ENCODE data around the gene CHSY1. TPM values are rescaled to one million over a fixed set of nuclear protein-coding genes. Genes with fewer than 3 reads are reported as not detected.

CHSY1 gene
- polyA plus RNA-seq, 1 donor from 2014 or later: 16.1 TPM

DNA sequence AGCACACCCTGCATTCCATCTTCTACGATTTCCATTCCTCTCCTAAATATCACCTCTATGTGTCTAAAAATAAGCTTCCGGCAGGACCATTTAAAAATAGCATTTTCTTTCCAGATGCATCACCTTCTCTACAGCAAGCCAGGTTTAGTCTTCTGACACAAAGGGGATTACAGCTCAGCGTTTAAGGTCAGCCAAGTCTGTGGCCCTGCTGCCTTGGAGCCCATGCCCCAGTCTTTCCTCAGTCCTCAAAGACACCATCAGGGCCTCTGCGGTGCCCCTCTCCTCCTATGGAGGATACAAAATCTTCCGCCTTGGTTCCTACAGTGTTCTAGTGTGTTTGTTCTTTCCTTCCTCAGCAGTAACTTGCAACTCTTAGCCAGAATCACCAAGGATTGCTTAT is 21.7 kb upstream of the CHSY1 start:
- Histone ChIP-seq H3K9me3 (ENCODE audit: low read length) (no peaks in the 10 kb centered on the region), H3K9me2 (ENCODE audit: insufficient read depth, low read length) (no peaks in the 10 kb centered on the region), H3K4me3 (ENCODE audit: low read length) (no peak overlapping the region), H3K9ac (ENCODE audit: low read length) (no peak overlapping the region), H4K20me1 (ENCODE audit: insufficient read depth) (no peaks in the 10 kb centered on the region), H2AFZ (ENCODE audit: low read depth, low read length) (no peak overlapping the region), H3K27me3 (ENCODE audit: insufficient read depth, low read depth, low read length) (no peaks in the 10 kb centered on the region), H3K27ac (ENCODE audit: low read length) (no peak overlapping the region), H3K4me2 (ENCODE audit: low read length) (no peak overlapping the region), H3F3A (ENCODE audit: insufficient read depth, low read length, poor library complexity, severe bottlenecking) (no peaks in the 10 kb centered on the region), H3K36me3 (ENCODE audit: insufficient read depth, low read length) (no peaks in the 10 kb centered on the region), H3K79me2 (replicated peaks; ENCODE audit: insufficient read depth, low read length) (peaks cover 17% of the 10 kb centered on the region)
- TF ChIP-seq, protein P1, sequence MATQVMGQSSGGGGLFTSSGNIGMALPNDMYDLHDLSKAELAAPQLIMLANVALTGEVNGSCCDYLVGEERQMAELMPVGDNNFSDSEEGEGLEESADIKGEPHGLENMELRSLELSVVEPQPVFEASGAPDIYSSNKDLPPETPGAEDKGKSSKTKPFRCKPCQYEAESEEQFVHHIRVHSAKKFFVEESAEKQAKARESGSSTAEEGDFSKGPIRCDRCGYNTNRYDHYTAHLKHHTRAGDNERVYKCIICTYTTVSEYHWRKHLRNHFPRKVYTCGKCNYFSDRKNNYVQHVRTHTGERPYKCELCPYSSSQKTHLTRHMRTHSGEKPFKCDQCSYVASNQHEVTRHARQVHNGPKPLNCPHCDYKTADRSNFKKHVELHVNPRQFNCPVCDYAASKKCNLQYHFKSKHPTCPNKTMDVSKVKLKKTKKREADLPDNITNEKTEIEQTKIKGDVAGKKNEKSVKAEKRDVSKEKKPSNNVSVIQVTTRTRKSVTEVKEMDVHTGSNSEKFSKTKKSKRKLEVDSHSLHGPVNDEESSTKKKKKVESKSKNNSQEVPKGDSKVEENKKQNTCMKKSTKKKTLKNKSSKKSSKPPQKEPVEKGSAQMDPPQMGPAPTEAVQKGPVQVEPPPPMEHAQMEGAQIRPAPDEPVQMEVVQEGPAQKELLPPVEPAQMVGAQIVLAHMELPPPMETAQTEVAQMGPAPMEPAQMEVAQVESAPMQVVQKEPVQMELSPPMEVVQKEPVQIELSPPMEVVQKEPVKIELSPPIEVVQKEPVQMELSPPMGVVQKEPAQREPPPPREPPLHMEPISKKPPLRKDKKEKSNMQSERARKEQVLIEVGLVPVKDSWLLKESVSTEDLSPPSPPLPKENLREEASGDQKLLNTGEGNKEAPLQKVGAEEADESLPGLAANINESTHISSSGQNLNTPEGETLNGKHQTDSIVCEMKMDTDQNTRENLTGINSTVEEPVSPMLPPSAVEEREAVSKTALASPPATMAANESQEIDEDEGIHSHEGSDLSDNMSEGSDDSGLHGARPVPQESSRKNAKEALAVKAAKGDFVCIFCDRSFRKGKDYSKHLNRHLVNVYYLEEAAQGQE (IDR thresholded peaks at IDR 0.05; ENCODE audit: borderline replicate concordance): no peak
- TF ChIP-seq POLR2AphosphoS5 (IDR thresholded peaks at IDR 0.05) (no peak), EP300 (conservative IDR thresholded peaks at IDR 0.05; ENCODE audit: poor library complexity, severe bottlenecking) (no peak), MXI1 (conservative IDR thresholded peaks at IDR 0.05; ENCODE audit: poor library complexity, severe bottlenecking) (no peak), RAD21 (conservative IDR thresholded peaks at IDR 0.05) (no peak), TAF1 (IDR thresholded peaks at IDR 0.05; ENCODE audit: low read depth) (no peak), EZH2 (IDR thresholded peaks at IDR 0.05; ENCODE audit: borderline replicate concordance, insufficient read depth, low read length, poor library complexity, severe bottlenecking) (no peak), SMC3 (conservative IDR thresholded peaks at IDR 0.05; ENCODE audit: poor library complexity) (no peak)
- TF ChIP-seq, protein P2, sequence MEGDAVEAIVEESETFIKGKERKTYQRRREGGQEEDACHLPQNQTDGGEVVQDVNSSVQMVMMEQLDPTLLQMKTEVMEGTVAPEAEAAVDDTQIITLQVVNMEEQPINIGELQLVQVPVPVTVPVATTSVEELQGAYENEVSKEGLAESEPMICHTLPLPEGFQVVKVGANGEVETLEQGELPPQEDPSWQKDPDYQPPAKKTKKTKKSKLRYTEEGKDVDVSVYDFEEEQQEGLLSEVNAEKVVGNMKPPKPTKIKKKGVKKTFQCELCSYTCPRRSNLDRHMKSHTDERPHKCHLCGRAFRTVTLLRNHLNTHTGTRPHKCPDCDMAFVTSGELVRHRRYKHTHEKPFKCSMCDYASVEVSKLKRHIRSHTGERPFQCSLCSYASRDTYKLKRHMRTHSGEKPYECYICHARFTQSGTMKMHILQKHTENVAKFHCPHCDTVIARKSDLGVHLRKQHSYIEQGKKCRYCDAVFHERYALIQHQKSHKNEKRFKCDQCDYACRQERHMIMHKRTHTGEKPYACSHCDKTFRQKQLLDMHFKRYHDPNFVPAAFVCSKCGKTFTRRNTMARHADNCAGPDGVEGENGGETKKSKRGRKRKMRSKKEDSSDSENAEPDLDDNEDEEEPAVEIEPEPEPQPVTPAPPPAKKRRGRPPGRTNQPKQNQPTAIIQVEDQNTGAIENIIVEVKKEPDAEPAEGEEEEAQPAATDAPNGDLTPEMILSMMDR (IDR thresholded peaks at IDR 0.05; ENCODE audit: poor library complexity, severe bottlenecking): no peak

DNA sequence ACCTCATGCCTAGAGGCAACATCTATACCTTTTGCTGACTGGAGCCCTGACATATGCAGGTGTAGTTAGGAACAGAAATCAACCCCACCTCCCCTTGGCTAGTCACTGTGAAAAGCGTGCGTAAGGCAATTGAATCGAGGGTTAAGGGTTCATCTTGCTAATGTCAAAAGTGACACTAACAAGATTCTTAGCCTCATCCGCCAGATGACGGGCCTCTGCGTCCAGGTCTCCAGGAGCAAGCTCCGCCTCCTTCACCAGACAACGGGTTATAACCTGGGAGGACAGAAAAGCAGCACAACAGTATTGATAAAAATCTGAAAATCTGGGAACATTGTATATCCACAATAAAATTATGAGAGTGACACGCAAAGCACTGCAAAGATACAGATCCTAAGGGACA is 20.7 kb upstream of the CHSY1 start:
- Histone ChIP-seq H3F3A (ENCODE audit: insufficient read depth, low read length, poor library complexity, severe bottlenecking) (no peaks in the 10 kb centered on the region), H3K9me2 (ENCODE audit: insufficient read depth, low read length) (no peaks in the 10 kb centered on the region), H3K79me2 (replicated peaks; ENCODE audit: insufficient read depth, low read length) (peaks cover 17% of the 10 kb centered on the region), H3K27me3 (ENCODE audit: insufficient read depth, low read depth, low read length) (no peaks in the 10 kb centered on the region), H2AFZ (ENCODE audit: low read depth, low read length) (no peak overlapping the region), H4K20me1 (ENCODE audit: insufficient read depth) (no peaks in the 10 kb centered on the region), H3K4me3 (ENCODE audit: low read length) (no peak overlapping the region), H3K4me2 (ENCODE audit: low read length) (no peak overlapping the region), H3K9ac (ENCODE audit: low read length) (no peak overlapping the region), H3K9me3 (ENCODE audit: low read length) (no peaks in the 10 kb centered on the region), H3K36me3 (ENCODE audit: insufficient read depth, low read length) (no peaks in the 10 kb centered on the region), H3K27ac (ENCODE audit: low read length) (no peak overlapping the region)
- TF ChIP-seq EP300 (conservative IDR thresholded peaks at IDR 0.05; ENCODE audit: poor library complexity, severe bottlenecking) (no peak), RAD21 (conservative IDR thresholded peaks at IDR 0.05) (no peak), SMC3 (conservative IDR thresholded peaks at IDR 0.05; ENCODE audit: poor library complexity) (no peak), EZH2 (IDR thresholded peaks at IDR 0.05; ENCODE audit: borderline replicate concordance, insufficient read depth, low read length, poor library complexity, severe bottlenecking) (no peak)

All from neural cell (in vitro differentiated cells).